SK-N-SH treated with all-trans-retinoic acid at 6 μM for 48 hours (cell line): ENCODE data around the gene ZSWIM6.
"Not testable (repeated sequence)": the region's sequence is repeated elsewhere in the genome, so short reads cannot be mapped to it uniquely, and the experiment has no call there.

Experiments
- ATAC-seq: fragments of 200-7000 bp; cut with Tn5 transposase; 3 replicates; pipeline ENCODE4 v1.9.1; 2020; ENCODE audit warnings: mild to moderate bottlenecking, moderate library complexity
- CREB5 ChIP-seq: fragments of 250-450 bp; sonication (Bioruptor Pico); IDR thresholded peaks from 2 replicates; pipeline ENCODE4 v1.5.1; 2020; ENCODE audit warnings: low read depth, mild to moderate bottlenecking, moderate library complexity
- CSRNP3 ChIP-seq: fragments of 250-450 bp; sonication (Bioruptor Pico); IDR thresholded peaks from 2 replicates; pipeline ENCODE4 v1.5.1; 2021; ENCODE audit warnings: mild to moderate bottlenecking, moderate library complexity
- GLIS3 ChIP-seq: fragments of 250-450 bp; sonication (Bioruptor Pico); IDR thresholded peaks from 2 replicates; pipeline ENCODE4 v1.5.0; 2020; ENCODE audit warnings: mild to moderate bottlenecking, moderate library complexity
- ISL1 ChIP-seq: fragments of 250-450 bp; sonication (Bioruptor Pico); IDR thresholded peaks from 2 replicates; pipeline ENCODE4 v2.1.2; 2022; ENCODE audit warnings: mild to moderate bottlenecking, moderate library complexity
- PATZ1 ChIP-seq: fragments of 250-450 bp; sonication (Bioruptor Pico); IDR thresholded peaks from 2 replicates; pipeline ENCODE4 v1.8.0; 2020; ENCODE audit warnings: mild to moderate bottlenecking, moderate library complexity, borderline replicate concordance
- SNAI2 ChIP-seq: fragments of 250-450 bp; sonication (Bioruptor Pico); IDR thresholded peaks from 2 replicates; pipeline ENCODE4 v1.5.0; 2020; ENCODE audit warnings: mild to moderate bottlenecking, moderate library complexity
- TCF4 ChIP-seq: fragments of 250-450 bp; sonication (Bioruptor Pico); IDR thresholded peaks from 2 replicates; pipeline ENCODE4 v1.8.0; 2021; ENCODE audit warnings: mild to moderate bottlenecking, moderate library complexity, borderline replicate concordance
- TOX ChIP-seq: fragments of 250-450 bp; sonication (Bioruptor Pico); IDR thresholded peaks from 2 replicates; pipeline ENCODE4 v1.8.0; 2021; ENCODE audit warnings: mild to moderate bottlenecking, moderate library complexity, borderline replicate concordance
- ZC3H10 ChIP-seq: fragments of 250-450 bp; sonication (Bioruptor Pico); IDR thresholded peaks from 2 replicates; pipeline ENCODE4 v1.5.1; 2021; ENCODE audit warnings: mild to moderate bottlenecking, moderate library complexity
- ZNF565 ChIP-seq: fragments of 450-650 bp; formaldehyde crosslinking; conservative IDR thresholded peaks from 2 replicates; pipeline ENCODE4 v1.5.0; 2020; ENCODE audit warnings: low read depth, mild to moderate bottlenecking, moderate library complexity
- ZNF8 ChIP-seq: fragments of 450-650 bp; formaldehyde crosslinking; IDR thresholded peaks from 2 replicates; pipeline ENCODE4 v1.5.0; 2020; ENCODE audit warnings: mild to moderate bottlenecking, moderate library complexity

The ZSWIM6 gene

GRCh38 chr5:61401726-61402125 is 69.7 kb downstream of the ZSWIM6 start:
- TF ChIP-seq CREB5 (CRISPR knock-in tag) = no peak
- TF ChIP-seq ISL1 (CRISPR knock-in tag) = peak; percentile 6; the same call in 1 of the 2 replicates
- peak; percentile 90 for ATAC-seq

GRCh38 chr5:61402244-61402823 is 70.3 kb downstream of the ZSWIM6 start:
- peak; percentile 54 for ATAC-seq
- no peak for TF ChIP-seq TCF4 (CRISPR knock-in tag)
- TF ChIP-seq ISL1 (CRISPR knock-in tag) = peak; percentile 88
- no peak for TF ChIP-seq CSRNP3 (CRISPR knock-in tag)
- TF ChIP-seq ZC3H10 (CRISPR knock-in tag) = 0 out of 2 replicates have a peak, but pooled peaks have one; percentile 43
- TF ChIP-seq, all 23 proteins: peak for 2

- ATAC-seq = no peak
- TF ChIP-seq CREB5 (CRISPR knock-in tag) (no peak), CSRNP3 (CRISPR knock-in tag) (no peak), SNAI2 (CRISPR knock-in tag) (no peak), TCF4 (CRISPR knock-in tag) (no peak), TOX (no peak), ZNF8 (CRISPR knock-in tag) (no peak)
- TF ChIP-seq, all 23 proteins: peak for 0
Observed at GRCh38 chr5:61402970-61403900, 71.2 kb downstream of the ZSWIM6 start.

- no peak for ATAC-seq
- TF ChIP-seq ZC3H10 (CRISPR knock-in tag) = no peak
- TF ChIP-seq, all 23 proteins: peak for 0
Observed at GRCh38 chr5:61405511-61406295, 73.6 kb downstream of the ZSWIM6 start.

GRCh38 chr5:61406497-61406896 is 74.4 kb downstream of the ZSWIM6 start:
- not testable (repeated sequence) for ATAC-seq

GRCh38 chr5:61407706-61408270 is 75.7 kb downstream of the ZSWIM6 start:
- ATAC-seq = no peak
- TF ChIP-seq ZNF565 (no peak), PATZ1 (CRISPR knock-in tag) (no peak), GLIS3 (CRISPR knock-in tag) (no peak)
